GM12875 (cell line): ENCODE measurements around the gene PYROXD2.

Experiments used
- H3K4me3 ChIP-seq: one replicate; pipeline ENCODE4 v1.5.1; 2011; ENCODE audit warnings: low read depth, low read length, control low read depth
- CTCF ChIP-seq: IDR thresholded peaks from 2 replicates; pipeline ENCODE4 v1.5.1; 2011; ENCODE audit warnings: low read depth, mild to moderate bottlenecking, control low read depth, inconsistent platforms, low read length, moderate library complexity, borderline replicate concordance; ENCODE audit not compliant: insufficient read depth

PYROXD2 gene

GRCh38 chr10:98378722-98379121 lies 36.3 kb downstream of the PYROXD2 start:
- TF ChIP-seq CTCF = no peak
- H3K4me3 ChIP-seq = no peak overlapping the region

GRCh38 chr10:98377536-98377935 lies 37.4 kb downstream of the PYROXD2 start:
- TF ChIP-seq CTCF = no peak
- no peak overlapping the region for H3K4me3 ChIP-seq

GRCh38 chr10:98377001-98377400 lies 38.0 kb downstream of the PYROXD2 start:
- no peak for TF ChIP-seq CTCF

GRCh38 chr10:98376485-98376884 lies 38.5 kb downstream of the PYROXD2 start:
- no peak overlapping the region for H3K4me3 ChIP-seq
- TF ChIP-seq CTCF = no peak

More at GRCh38 chr10:98377001-98377400, 38.0 kb downstream of the PYROXD2 start:
- no peak overlapping the region for H3K4me3 ChIP-seq

GRCh38 chr10:98374217-98374985 lies 40.6 kb downstream of the PYROXD2 start:
- H3K4me3 ChIP-seq = no peak overlapping the region
- no peak for TF ChIP-seq CTCF

- no peak for TF ChIP-seq CTCF
- no peak overlapping the region for H3K4me3 ChIP-seq
Observed at GRCh38 chr10:98373260-98374040, 41.5 kb downstream of the PYROXD2 start.
